ENCODE results near the gene PXDC1. TPM values are rescaled to one million over a fixed set of nuclear protein-coding genes. Genes with fewer than 3 reads are reported as not detected.
"Not testable (repeated sequence)": the region's sequence is repeated elsewhere in the genome, so short reads cannot be mapped to it uniquely, and the experiment has no call there.

Gene PXDC1
- total RNA-seq, 1 experiment from 2014 or later = 6.3 TPM

GRCh38 chr6:3768502-3768901, 17.0 kb upstream of the PXDC1 start:
- ATAC-seq (no peak), DNase-seq (ENCODE audit: low read depth, low spot score) (no peak)
- Histone ChIP-seq H3K9ac (ENCODE audit: low read length) (no peak overlapping the region), H3K9me2 (ENCODE audit: insufficient read depth) (no peaks in the 10 kb centered on the region), H3K4me2 (ENCODE audit: low read length) (no peak overlapping the region), H3K9me3 (ENCODE audit: control insufficient read depth in 1 of 2, insufficient read depth in 1 of 2, low read depth in 1 of 2, low read length in 2 of 2) (no peaks in the 10 kb centered on the region), H3K4me3 (replicated peaks in 1 of 2; ENCODE audit: low read depth in 1 of 2, low read length in 2 of 2) (no peak overlapping the region), H3K27ac (ENCODE audit: low read depth, low read length) (no peak overlapping the region), H3K4me1 (ENCODE audit: control insufficient read depth in 1 of 2, insufficient read depth in 2 of 2, low read length in 2 of 2) (no peaks in the 10 kb centered on the region), H3K27me3 (ENCODE audit: insufficient read depth, low read length) (no peaks in the 10 kb centered on the region), H3K79me2 (ENCODE audit: insufficient read depth, low read length) (no peaks in the 10 kb centered on the region), H2AFZ (ENCODE audit: low read depth, low read length, poor library complexity, severe bottlenecking) (no peak overlapping the region), H3K36me3 (ENCODE audit: control insufficient read depth in 1 of 2, insufficient read depth in 2 of 2, low read length in 2 of 2) (no peaks in the 10 kb centered on the region), H4K20me1 (ENCODE audit: insufficient read depth) (no peaks in the 10 kb centered on the region)
- ChIA-PET RAD21 (ENCODE audit: low non-redundant PET in 1 of 2, low total read pairs in 2 of 2, uncharacterized antibody in 2 of 2, unreplicated experiment in 2 of 2) (no interaction called here), POLR2A (no interaction called here), CTCF (no interaction called here)
- TF ChIP-seq CEBPB (IDR thresholded peaks at IDR 0.05; ENCODE audit: low read depth) (no peak), CBX3 (IDR thresholded peaks at IDR 0.05; ENCODE audit: low read depth) (no peak), RAD21 (IDR thresholded peaks at IDR 0.05; ENCODE audit: low read depth) (no peak), EZH2phosphoT487 (IDR thresholded peaks at IDR 0.05; ENCODE audit: borderline replicate concordance) (no peak), YY1 (IDR thresholded peaks at IDR 0.05; ENCODE audit: extremely low read depth, insufficient replicate concordance, low read depth, low read length) (no peak), EGR1 (IDR thresholded peaks at IDR 0.05; ENCODE audit: low read depth) (no peak), POLR2A (IDR thresholded peaks at IDR 0.05; ENCODE audit: borderline replicate concordance, extremely low read depth, insufficient read depth, insufficient read length) (no peak), EZH2 (IDR thresholded peaks at IDR 0.05) (no peak), SIN3A (IDR thresholded peaks at IDR 0.05; ENCODE audit: low read depth) (no peak), ZBTB33 (IDR thresholded peaks at IDR 0.05; ENCODE audit: extremely low read depth, insufficient replicate concordance, low read length) (no peak), SP1 (IDR thresholded peaks at IDR 0.05; ENCODE audit: low read depth) (no peak), ZFX (IDR thresholded peaks at IDR 0.05) (no peak), SRF (IDR thresholded peaks at IDR 0.05; ENCODE audit: low read depth) (no peak), ZNF274 (IDR thresholded peaks at IDR 0.05; ENCODE audit: low read depth, low read length) (no peak), FOSL1 (IDR thresholded peaks at IDR 0.05; ENCODE audit: low read depth) (no peak), ELF1 (IDR thresholded peaks at IDR 0.05; ENCODE audit: borderline replicate concordance, low read depth) (no peak), ATF3 (IDR thresholded peaks at IDR 0.05) (no peak), POLR2AphosphoS5 (IDR thresholded peaks at IDR 0.05; ENCODE audit: low read depth, low read length) (no peak)
- TF ChIP-seq, protein P1, sequence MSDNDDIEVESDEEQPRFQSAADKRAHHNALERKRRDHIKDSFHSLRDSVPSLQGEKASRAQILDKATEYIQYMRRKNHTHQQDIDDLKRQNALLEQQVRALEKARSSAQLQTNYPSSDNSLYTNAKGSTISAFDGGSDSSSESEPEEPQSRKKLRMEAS (IDR thresholded peaks at IDR 0.05) = no peak
- TF ChIP-seq, protein P2, sequence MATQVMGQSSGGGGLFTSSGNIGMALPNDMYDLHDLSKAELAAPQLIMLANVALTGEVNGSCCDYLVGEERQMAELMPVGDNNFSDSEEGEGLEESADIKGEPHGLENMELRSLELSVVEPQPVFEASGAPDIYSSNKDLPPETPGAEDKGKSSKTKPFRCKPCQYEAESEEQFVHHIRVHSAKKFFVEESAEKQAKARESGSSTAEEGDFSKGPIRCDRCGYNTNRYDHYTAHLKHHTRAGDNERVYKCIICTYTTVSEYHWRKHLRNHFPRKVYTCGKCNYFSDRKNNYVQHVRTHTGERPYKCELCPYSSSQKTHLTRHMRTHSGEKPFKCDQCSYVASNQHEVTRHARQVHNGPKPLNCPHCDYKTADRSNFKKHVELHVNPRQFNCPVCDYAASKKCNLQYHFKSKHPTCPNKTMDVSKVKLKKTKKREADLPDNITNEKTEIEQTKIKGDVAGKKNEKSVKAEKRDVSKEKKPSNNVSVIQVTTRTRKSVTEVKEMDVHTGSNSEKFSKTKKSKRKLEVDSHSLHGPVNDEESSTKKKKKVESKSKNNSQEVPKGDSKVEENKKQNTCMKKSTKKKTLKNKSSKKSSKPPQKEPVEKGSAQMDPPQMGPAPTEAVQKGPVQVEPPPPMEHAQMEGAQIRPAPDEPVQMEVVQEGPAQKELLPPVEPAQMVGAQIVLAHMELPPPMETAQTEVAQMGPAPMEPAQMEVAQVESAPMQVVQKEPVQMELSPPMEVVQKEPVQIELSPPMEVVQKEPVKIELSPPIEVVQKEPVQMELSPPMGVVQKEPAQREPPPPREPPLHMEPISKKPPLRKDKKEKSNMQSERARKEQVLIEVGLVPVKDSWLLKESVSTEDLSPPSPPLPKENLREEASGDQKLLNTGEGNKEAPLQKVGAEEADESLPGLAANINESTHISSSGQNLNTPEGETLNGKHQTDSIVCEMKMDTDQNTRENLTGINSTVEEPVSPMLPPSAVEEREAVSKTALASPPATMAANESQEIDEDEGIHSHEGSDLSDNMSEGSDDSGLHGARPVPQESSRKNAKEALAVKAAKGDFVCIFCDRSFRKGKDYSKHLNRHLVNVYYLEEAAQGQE (IDR thresholded peaks at IDR 0.05; ENCODE audit: low read depth) = no peak
- BruUV-seq (replicated peaks) = no TSS peak
- intact Hi-C loops (cut with micrococcal nuclease) = no loop called here

DNA sequence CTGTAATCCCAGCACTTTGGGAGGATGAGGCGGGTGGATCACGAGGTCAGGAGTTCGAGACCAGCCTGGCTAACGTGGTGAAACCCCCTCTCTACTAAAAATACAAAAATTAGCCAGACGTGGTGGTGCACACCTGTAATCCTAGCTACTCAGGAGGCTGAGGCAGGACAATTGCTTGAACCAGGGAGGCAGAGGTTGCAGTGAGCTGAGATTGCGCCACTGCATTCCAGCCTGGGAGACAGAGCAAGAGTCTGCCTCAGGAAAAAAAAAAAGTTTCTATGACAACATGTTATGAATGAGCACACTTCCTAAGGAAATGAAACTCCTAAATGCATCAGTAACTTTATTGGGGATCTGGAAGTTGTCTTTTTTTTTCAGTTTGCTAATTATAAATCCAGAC, 16.0 kb upstream of the PXDC1 start:
- POLR2A ChIA-PET; H3K9me3 ChIP-seq (ENCODE audit: control insufficient read depth in 1 of 2, insufficient read depth in 1 of 2, low read depth in 1 of 2, low read length in 2 of 2); BruUV-seq (replicated peaks); H4K20me1 ChIP-seq (ENCODE audit: insufficient read depth); H3K27me3 ChIP-seq (ENCODE audit: insufficient read depth, low read length); H3K27ac ChIP-seq (ENCODE audit: low read depth, low read length); H2AFZ ChIP-seq (ENCODE audit: low read depth, low read length, poor library complexity, severe bottlenecking); H3K4me2 ChIP-seq (ENCODE audit: low read length); ATAC-seq; H3K9ac ChIP-seq (ENCODE audit: low read length); H3K36me3 ChIP-seq (ENCODE audit: control insufficient read depth in 1 of 2, insufficient read depth in 2 of 2, low read length in 2 of 2); H3K79me2 ChIP-seq (ENCODE audit: insufficient read depth, low read length); DNase-seq (ENCODE audit: low read depth, low spot score); H3K9me2 ChIP-seq (ENCODE audit: insufficient read depth); intact Hi-C loops (cut with micrococcal nuclease); CTCF ChIA-PET; RAD21 ChIA-PET (ENCODE audit: low non-redundant PET in 1 of 2, low total read pairs in 2 of 2, uncharacterized antibody in 2 of 2, unreplicated experiment in 2 of 2); H3K4me3 ChIP-seq (replicated peaks in 1 of 2; ENCODE audit: low read depth in 1 of 2, low read length in 2 of 2); H3K4me1 ChIP-seq (ENCODE audit: control insufficient read depth in 1 of 2, insufficient read depth in 2 of 2, low read length in 2 of 2): not testable (repeated sequence)
